ENCODE data around the gene TCP11.

TCP11 gene

DNA sequence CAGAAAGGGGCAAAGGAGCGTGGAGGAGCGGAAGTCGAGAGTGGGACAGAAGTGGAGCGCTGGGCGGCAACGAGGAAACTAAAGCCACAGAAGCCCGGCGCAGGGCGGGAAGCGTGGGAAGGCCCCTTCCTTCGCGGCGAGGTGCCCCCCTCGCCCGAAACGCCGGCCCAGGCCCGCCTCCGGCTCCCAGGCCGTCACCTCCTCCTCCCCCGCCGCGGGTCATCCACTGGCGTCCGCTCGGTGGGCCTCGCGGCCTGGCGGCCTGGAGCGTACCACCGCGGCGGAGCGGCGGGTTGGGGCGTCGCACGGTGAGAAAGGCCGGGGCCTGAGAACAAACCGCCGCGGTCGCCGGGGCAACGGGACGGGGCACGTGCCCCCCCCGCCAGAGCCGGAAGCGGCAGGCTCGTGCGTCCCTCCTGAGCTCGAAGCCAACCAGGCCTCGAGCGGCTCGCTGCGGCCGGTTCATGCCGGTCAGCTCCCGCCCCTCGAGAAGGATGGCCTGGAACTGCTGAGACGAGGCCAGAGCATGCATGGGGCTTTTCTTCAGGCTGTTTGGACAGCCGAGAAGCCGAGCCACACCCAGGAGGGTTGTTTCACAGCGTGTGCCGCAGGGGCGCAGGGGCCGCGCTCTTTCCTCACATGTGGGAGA, at the start of gene TCP11:
TCP11 (minus strand) TSS at position 333 of the 649 bp plus-strand sequence. CDS start 469 bp downstream, outside the sequence.
- TF ChIP-seq, protein P1, sequence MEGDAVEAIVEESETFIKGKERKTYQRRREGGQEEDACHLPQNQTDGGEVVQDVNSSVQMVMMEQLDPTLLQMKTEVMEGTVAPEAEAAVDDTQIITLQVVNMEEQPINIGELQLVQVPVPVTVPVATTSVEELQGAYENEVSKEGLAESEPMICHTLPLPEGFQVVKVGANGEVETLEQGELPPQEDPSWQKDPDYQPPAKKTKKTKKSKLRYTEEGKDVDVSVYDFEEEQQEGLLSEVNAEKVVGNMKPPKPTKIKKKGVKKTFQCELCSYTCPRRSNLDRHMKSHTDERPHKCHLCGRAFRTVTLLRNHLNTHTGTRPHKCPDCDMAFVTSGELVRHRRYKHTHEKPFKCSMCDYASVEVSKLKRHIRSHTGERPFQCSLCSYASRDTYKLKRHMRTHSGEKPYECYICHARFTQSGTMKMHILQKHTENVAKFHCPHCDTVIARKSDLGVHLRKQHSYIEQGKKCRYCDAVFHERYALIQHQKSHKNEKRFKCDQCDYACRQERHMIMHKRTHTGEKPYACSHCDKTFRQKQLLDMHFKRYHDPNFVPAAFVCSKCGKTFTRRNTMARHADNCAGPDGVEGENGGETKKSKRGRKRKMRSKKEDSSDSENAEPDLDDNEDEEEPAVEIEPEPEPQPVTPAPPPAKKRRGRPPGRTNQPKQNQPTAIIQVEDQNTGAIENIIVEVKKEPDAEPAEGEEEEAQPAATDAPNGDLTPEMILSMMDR (IDR thresholded peaks at IDR 0.05; ENCODE audit: control insufficient read depth, extremely low read depth, insufficient read depth): no peak
- H3K4me3 ChIP-seq (ENCODE audit: low read depth, low read length): no peak within 1 kb of the TSS
- DNase-seq (ENCODE audit: low read depth): no peak

DNA sequence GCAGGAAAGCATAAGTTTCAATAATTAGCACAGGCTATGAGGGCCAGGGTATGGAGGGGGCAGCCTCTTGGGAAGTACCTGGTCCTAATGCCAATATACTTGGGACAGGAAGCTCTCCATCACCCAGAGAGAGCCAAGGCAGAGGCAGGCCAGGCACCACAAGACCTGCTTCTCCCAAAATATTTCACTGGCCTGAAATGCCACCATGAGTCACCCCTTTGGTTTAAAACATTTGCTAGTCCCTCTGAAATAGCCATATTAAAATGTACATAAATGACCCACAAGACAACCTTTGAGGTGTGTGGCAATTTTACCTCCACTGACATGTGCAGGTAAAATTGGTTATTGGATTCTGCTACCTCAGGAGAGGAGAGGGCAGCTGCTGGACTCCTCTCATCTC, 49.2 kb upstream of the TCP11 start:
- no peak for DNase-seq (ENCODE audit: low read depth)
- H3K4me3 ChIP-seq (ENCODE audit: low read depth, low read length): no peak overlapping the region
- TF ChIP-seq, protein P1 (IDR thresholded peaks at IDR 0.05; ENCODE audit: control insufficient read depth, extremely low read depth, insufficient read depth): no peak

DNA sequence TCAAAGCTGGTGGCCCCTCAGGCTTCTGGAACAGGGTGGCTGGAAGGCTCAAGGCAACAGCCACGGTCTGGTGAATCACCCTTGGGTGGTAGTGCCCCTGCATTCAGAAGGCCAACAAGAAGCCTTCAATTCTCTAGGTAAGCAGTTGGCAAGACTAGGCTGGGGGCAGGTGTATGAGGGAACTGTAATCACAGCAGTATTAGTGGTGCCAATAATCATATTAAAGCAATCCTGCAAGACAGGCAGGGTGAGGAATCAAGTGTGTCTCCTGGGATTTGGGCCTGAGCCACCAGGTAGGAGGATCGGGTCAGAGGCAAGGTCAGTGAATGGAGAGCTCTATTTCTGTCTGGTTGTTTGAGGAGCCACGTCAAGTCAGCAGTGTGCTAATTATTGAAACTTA, 47.7 kb upstream of the TCP11 start:
- no peak overlapping the region for H3K4me3 ChIP-seq (ENCODE audit: low read depth, low read length)
- TF ChIP-seq, protein P1 (IDR thresholded peaks at IDR 0.05; ENCODE audit: control insufficient read depth, extremely low read depth, insufficient read depth): no peak
- peak; percentile 58 for DNase-seq (ENCODE audit: low read depth)

GRCh38 chr6:35186571-35186970, 45.4 kb upstream of the TCP11 start:
- H3K4me3 ChIP-seq (ENCODE audit: low read depth, low read length): no peak overlapping the region
- TF ChIP-seq, protein P1 (IDR thresholded peaks at IDR 0.05; ENCODE audit: control insufficient read depth, extremely low read depth, insufficient read depth): no peak
- no peak for DNase-seq (ENCODE audit: low read depth)

DNA sequence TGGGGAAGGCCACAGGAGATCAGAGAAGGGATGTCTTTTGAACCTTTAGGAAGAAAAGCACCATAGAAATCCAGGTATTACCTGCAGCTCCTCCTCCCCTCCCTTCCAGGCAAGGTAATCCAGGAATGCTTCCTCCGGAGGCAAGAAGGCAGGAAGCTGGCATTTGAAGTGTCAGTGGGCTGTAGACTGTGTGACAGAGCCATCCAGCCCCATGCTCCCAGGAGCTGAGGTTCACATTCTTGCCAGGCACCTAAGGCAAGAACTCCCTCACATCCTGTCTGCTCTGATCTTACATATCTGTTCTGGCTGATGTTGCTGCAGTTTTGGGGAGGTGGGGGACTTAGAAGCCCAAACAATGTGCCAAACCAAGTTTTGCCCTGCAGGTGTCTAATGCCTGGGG, 44.8 kb upstream of the TCP11 start:
- no peak overlapping the region for H3K4me3 ChIP-seq (ENCODE audit: low read depth, low read length)
- TF ChIP-seq, protein P1 (IDR thresholded peaks at IDR 0.05; ENCODE audit: control insufficient read depth, extremely low read depth, insufficient read depth): no peak
- no peak for DNase-seq (ENCODE audit: low read depth)

DNA sequence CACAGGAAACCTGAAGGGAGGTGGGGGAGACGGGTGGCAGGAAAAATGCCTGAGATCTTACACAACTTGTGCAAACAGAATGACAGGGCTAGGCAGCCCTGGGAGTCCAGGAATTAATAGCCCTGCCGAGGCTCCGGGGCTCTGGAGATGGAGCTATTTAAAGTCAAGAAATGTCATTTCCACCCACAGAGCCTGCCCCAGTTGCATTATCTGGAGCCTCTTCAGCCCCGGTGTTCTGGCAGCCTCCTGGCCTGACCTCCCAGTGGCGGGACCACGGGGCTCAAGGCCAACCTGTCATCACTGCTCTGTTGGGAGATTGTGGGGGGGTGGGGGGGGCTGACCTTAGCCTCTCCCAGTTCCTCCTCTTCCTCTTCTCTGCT, 44.2 kb upstream of the TCP11 start:
- no peak overlapping the region for H3K4me3 ChIP-seq (ENCODE audit: low read depth, low read length)
- DNase-seq (ENCODE audit: low read depth): no peak
- TF ChIP-seq, protein P1 (IDR thresholded peaks at IDR 0.05; ENCODE audit: control insufficient read depth, extremely low read depth, insufficient read depth): no peak

Data from LNCaP clone FGC (cell line).